Loucy (cell line): ENCODE results near the gene ERC1.
"Not testable (repeated sequence)": the region's sequence is repeated elsewhere in the genome, so short reads cannot be mapped to it uniquely, and the experiment has no call there.

Source experiments
- CTCF ChIP-seq: fragments of 200-600 bp; sonication (generic); conservative IDR thresholded peaks from 2 replicates; pipeline ENCODE4 v1.5.1; 2014; ENCODE audit warnings: mild to moderate bottlenecking, antibody characterized with exemption, low read length
- EZH2phosphoT487 ChIP-seq: fragments of 200-600 bp; IDR thresholded peaks from 2 replicates; pipeline ENCODE4 v1.6.1; 2018; ENCODE audit warnings: antibody characterized with exemption, mild to moderate bottlenecking, moderate library complexity, borderline replicate concordance

- TF ChIP-seq CTCF, EZH2phosphoT487: not testable (repeated sequence)
Observed at GRCh38 chr12:1341270-1341669, 350.2 kb downstream of the ERC1 start.
